HepG2 (cell line): ENCODE results near the gene COL26A1. TPM values are rescaled to one million over a fixed set of nuclear protein-coding genes. Genes with fewer than 3 reads are reported as not detected.
A peak's percentile ranks its signal among the peaks of the same experiment; 100 is the strongest.

Experiments
- ATAC-seq: fragments of 200-7000 bp; cut with Tn5 transposase; 3 replicates; pipeline ENCODE4 v1.9.1; 2020; ENCODE audit warnings: mild to moderate bottlenecking, moderate library complexity
- BruUV-seq: library from RNA; stranded (reverse); fragments of 400-500 nt; replicated peaks from 2 replicates; lab custom pipeline; 2021; lab: Mats Ljungman, UMichigan
- CTCF ChIA-PET: fragments of 300-600 bp; formaldehyde crosslinking; extraction: SDS; loops from one replicate; lab custom pipeline; 2021; ENCODE audit warnings: low total read pairs, inconsistent platforms, low intra/inter-chr PET ratio; lab: Yijun Ruan, JAX
- POLR2A ChIA-PET: fragments of 350-600 bp; sonication (Branson Sonifier 250); formaldehyde crosslinking; loops from one replicate; lab custom pipeline; 2020; ENCODE audit warnings: antibody characterized with exemption, inconsistent platforms; lab: Yijun Ruan, JAX
- DNase-seq: peaks from one replicate; pipeline ENCODE4 v3.0.0-alpha.2; 2015; ENCODE audit warnings: low spot score
- FAIRE-seq: peaks from 3 replicates; lab custom pipeline; 2011; peaks lifted over from hg19 to GRCh38; lab: Jason Lieb, UNC
- H2AFZ ChIP-seq: one replicate; pipeline ENCODE4 v1.6.1; 2011; ENCODE audit warnings: low read length, inconsistent platforms
- H3K27ac ChIP-seq: fragments of 300-600 bp; 3 replicates; pipeline ENCODE4 v1.8.0; 2011; ENCODE audit warnings: mixed run types, mild to moderate bottlenecking, mixed read lengths, low read length, inconsistent platforms; ENCODE audit not compliant: insufficient read depth; ENCODE audit errors: extremely low read length
- H3K27me3 ChIP-seq, 2 experiments: fragments of 200-600 bp in 1 of 2; 2 replicates in 1 of 2; 3 replicates in 1 of 2; pipeline versions ENCODE4 v1.6.0 to v1.8.0; 2011; ENCODE audit warnings: low read length in 2 of 2, mild to moderate bottlenecking in 2 of 2, moderate library complexity in 2 of 2, inconsistent platforms in 1 of 2; ENCODE audit not compliant: insufficient read depth in 2 of 2, control insufficient read depth in 1 of 2
- H3K36me3 ChIP-seq, 2 experiments: fragments of 200-600 bp in 1 of 2; replicated peaks in 1 of 2; 2 replicates in 1 of 2; 3 replicates in 1 of 2; pipeline versions ENCODE4 v1.5.1 to v1.8.0; 2011; ENCODE audit warnings: low read length in 2 of 2, inconsistent platforms in 1 of 2; ENCODE audit not compliant: insufficient read depth in 2 of 2, control insufficient read depth in 1 of 2
- H3K4me1 ChIP-seq: 2 replicates; pipeline ENCODE4 v1.5.1; 2012; ENCODE audit warnings: low read length, inconsistent platforms; ENCODE audit not compliant: insufficient read depth
- H3K4me2 ChIP-seq: 2 replicates; pipeline ENCODE4 v1.6.0; 2011; ENCODE audit warnings: low read depth, low read length, inconsistent platforms
- H3K4me3 ChIP-seq, 3 experiments: fragments of 200-600 bp in 1 of 3; sonication (generic), shearing (Covaris generic) in 1 of 3; replicated peaks in 1 of 3; 2 replicates each; pipeline ENCODE4 v1.5.1; 2011 to 2016; ENCODE audit warnings: low read length in 3 of 3, inconsistent platforms in 2 of 3, low read depth in 2 of 3, mild to moderate bottlenecking in 2 of 3, control low read depth in 1 of 3, mixed read lengths in 1 of 3; ENCODE audit not compliant: insufficient read depth in 1 of 3
- H3K79me2 ChIP-seq: one replicate; pipeline ENCODE4 v1.6.1; 2011; ENCODE audit warnings: low read length, inconsistent platforms; ENCODE audit not compliant: insufficient read depth
- H3K9ac ChIP-seq: 2 replicates; pipeline ENCODE4 v1.6.0; 2011; ENCODE audit warnings: mild to moderate bottlenecking, low read depth, low read length, inconsistent platforms; ENCODE audit not compliant: insufficient read depth
- H3K9me3 ChIP-seq: 2 replicates; pipeline ENCODE4 v1.5.1; 2012; ENCODE audit warnings: mild to moderate bottlenecking, low read length
- H4K20me1 ChIP-seq: 2 replicates; pipeline ENCODE4 v1.6.0; 2011; ENCODE audit warnings: inconsistent platforms, mild to moderate bottlenecking, low read length, moderate library complexity; ENCODE audit not compliant: insufficient read depth
- GTF2F1 ChIP-seq: fragments of 150-350 bp; IDR thresholded peaks from 2 replicates; pipeline ENCODE4 v1.6.1; 2014; ENCODE audit warnings: low read length
- MEIS2 ChIP-seq: sonication (generic); formaldehyde crosslinking; IDR thresholded peaks from 2 replicates; pipeline ENCODE4 v1.9.0; 2021; ENCODE audit warnings: mild to moderate bottlenecking, missing genetic modification reagents
- NFYB ChIP-seq: sonication (generic); formaldehyde crosslinking; IDR thresholded peaks from 2 replicates; pipeline ENCODE4 v1.4.0; 2020; ENCODE audit warnings: missing genetic modification reagents
- NFYC ChIP-seq: IDR thresholded peaks from 2 replicates; pipeline ENCODE4 v1.6.1; 2016; ENCODE audit warnings: missing genetic modification reagents, missing compliant biosample characterization
- ZMYM3 ChIP-seq: sonication (generic); formaldehyde crosslinking; IDR thresholded peaks from 2 replicates; pipeline ENCODE4 v1.5.1; 2020; ENCODE audit warnings: mild to moderate bottlenecking, missing genetic modification reagents
- ZNF768 ChIP-seq: sonication (generic); formaldehyde crosslinking; IDR thresholded peaks from 2 replicates; pipeline ENCODE4 v1.4.0; 2020; ENCODE audit warnings: missing genetic modification reagents
- WGBS: methylation state at CpG from one replicate; pipeline ENCODE4 v1.1.6; 2017; ENCODE audit warnings: low lambda C conversion rate; 5-methylcytosine and 5-hydroxymethylcytosine counted together
- in situ Hi-C: cut with HindIII; loops from 2 replicates; pipeline ENCODE4 v1.10.0; 2017; ENCODE audit warnings: low pct_unique_long_range_greater_than_20kb; ENCODE audit not compliant: extremely low pct_ligation_motif_present
- intact Hi-C: fragments of 100-400 bp; cut with micrococcal nuclease; formaldehyde crosslinking; loops from one replicate; pipeline ENCODE4 v1.10.0; 2022; ENCODE audit not compliant: unreplicated experiment
- polyA plus RNA-seq, 8 experiments: library from polyadenylated mRNA; depleted of rRNA in 3 of 8; stranded (reverse) in 7 of 8; unstranded in 1 of 8; fragments of >200 nt; fragmentation: Illumina TruSeq in 4 of 8; extraction: Trizol in 4 of 8; gene quantifications; 2 replicates each; pipeline versions ENCODE4 v1.2.1 to v1.2.3, GENCODE V29; 2011 to 2016; ENCODE audit warnings: low read depth in 4 of 8, missing spikeins in 1 of 8, mixed read lengths in 1 of 8; ENCODE audit not compliant: insufficient read depth in 1 of 8
- total RNA-seq, 5 experiments: library from RNA; depleted of rRNA; stranded (reverse); fragments of >200 nt; fragmentation: Illumina TruSeq; extraction: Trizol; gene quantifications; 2 replicates each; pipeline ENCODE4 v1.2.3, GENCODE V29; 2016; ENCODE audit warnings: low read depth in 1 of 5
- TF ChIP-seq, protein P1 (sequence below), 2 experiments: sonication (generic) in 1 of 2; formaldehyde crosslinking in 1 of 2; IDR thresholded peaks; 2 replicates each; pipeline versions ENCODE4 v1.5.1 to v1.6.1; 2011 to 2020; ENCODE audit warnings: borderline replicate concordance in 1 of 2, low read depth in 1 of 2, low read length in 1 of 2, mild to moderate bottlenecking in 1 of 2, missing genetic modification reagents in 1 of 2, moderate library complexity in 1 of 2

COL26A1 gene
- total and polyA plus RNA-seq, 2 of the 13 experiments (the other 11 are each of a cell fraction or from before 2014, with no cell fraction given), result 7.8 to 9.2 TPM

GRCh38 chr7:101586078-101586905, 223.6 kb downstream of the COL26A1 start:
- DNase-seq (no peak), FAIRE-seq (no peak), ATAC-seq (no peak)
- ChIA-PET CTCF (no interaction called here), POLR2A (no interaction called here)
- no peak overlapping the region for H2AFZ ChIP-seq
- in situ Hi-C loops (no loop called here), intact Hi-C loops (no loop called here)
- TF ChIP-seq NFYC (CRISPR knock-in tag), result peak; percentile 63
- peak; percentile 83 for TF ChIP-seq ZNF768 (CRISPR knock-in tag)
- peak; percentile 59 for TF ChIP-seq ZMYM3 (CRISPR knock-in tag)
- TF ChIP-seq MEIS2 (CRISPR knock-in tag), result no peak
- peak; percentile 77 for TF ChIP-seq NFYB (CRISPR knock-in tag)
- TF ChIP-seq GTF2F1, result no peak
- TF ChIP-seq, protein P1, sequence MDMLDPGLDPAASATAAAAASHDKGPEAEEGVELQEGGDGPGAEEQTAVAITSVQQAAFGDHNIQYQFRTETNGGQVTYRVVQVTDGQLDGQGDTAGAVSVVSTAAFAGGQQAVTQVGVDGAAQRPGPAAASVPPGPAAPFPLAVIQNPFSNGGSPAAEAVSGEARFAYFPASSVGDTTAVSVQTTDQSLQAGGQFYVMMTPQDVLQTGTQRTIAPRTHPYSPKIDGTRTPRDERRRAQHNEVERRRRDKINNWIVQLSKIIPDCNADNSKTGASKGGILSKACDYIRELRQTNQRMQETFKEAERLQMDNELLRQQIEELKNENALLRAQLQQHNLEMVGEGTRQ (IDR thresholded peaks at IDR 0.05; ENCODE audit: low read depth, low read length), result 0 out of 2 replicates have a peak, but pooled peaks have one; percentile 48
- TF ChIP-seq, protein P1 (CRISPR knock-in tag; IDR thresholded peaks at IDR 0.05; ENCODE audit: borderline replicate concordance), result no peak; the same call in 1 of the 2 replicates
- H3K27me3 ChIP-seq, result no peaks in the 10 kb centered on the region
- no peak overlapping the region for H3K9ac ChIP-seq
- WGBS, result 56% methylated on average over 15 of the region's 18 CpGs
- peaks cover 45% of the 10 kb centered on the region for H3K4me1 ChIP-seq
- no TSS peak for BruUV-seq
- H3K9me3 ChIP-seq, result peaks cover 12% of the 10 kb centered on the region
- no peaks in the 10 kb centered on the region for H4K20me1 ChIP-seq
- H3K4me3 ChIP-seq, result no peak overlapping the region
- no peaks in the 10 kb centered on the region for H3K36me3 ChIP-seq
- H3K79me2 ChIP-seq, result no peaks in the 10 kb centered on the region
- no peak overlapping the region for H3K27ac ChIP-seq
- no peak overlapping the region for H3K4me2 ChIP-seq
